Ovary (tissue), 9 donors: ENCODE data around the gene PRPS1. TPM values are rescaled to one million over a fixed set of nuclear protein-coding genes. Genes with fewer than 3 reads are reported as not detected.

Experiments used
- DNase-seq, 5 donors: peaks; one replicate each; pipeline ENCODE4 v3.0.0-alpha.2; 2019 to 2020
- H3K27ac ChIP-seq, 2 donors: fragments of 200-600 bp; one replicate each; pipeline versions ENCODE4 v1.5.1 to v1.8.0; 2019 to 2022
- H3K27me3 ChIP-seq: fragments of 200-600 bp; one replicate; pipeline ENCODE4 v1.8.0; 2022
- H3K36me3 ChIP-seq: fragments of 200-600 bp; sonication (generic); one replicate; pipeline ENCODE4 v1.5.1; 2019
- H3K4me1 ChIP-seq: one replicate; pipeline ENCODE4 v1.8.1; 2013; ENCODE audit warnings: mild to moderate bottlenecking, moderate library complexity; ENCODE audit not compliant: insufficient read depth
- H3K4me3 ChIP-seq: fragments of 200-600 bp; sonication (generic); one replicate; pipeline ENCODE4 v1.5.1; 2017
- H3K9me3 ChIP-seq, 2 donors: fragments of 200-600 bp in 1 of 2; sonication (generic) in 1 of 2; one replicate each; pipeline versions ENCODE4 v1.5.1 to v1.8.1; 2013 to 2019; ENCODE audit warnings: mild to moderate bottlenecking in 1 of 2, moderate library complexity in 1 of 2
- EP300 ChIP-seq: sonication (generic); formaldehyde crosslinking; IDR thresholded peaks from one replicate; pipeline ENCODE4 v1.6.1; 2017; ENCODE audit warnings: antibody characterized with exemption
- POLR2A ChIP-seq: fragments of 450-650 bp; IDR thresholded peaks from one replicate; pipeline ENCODE4 v1.6.1; 2017; ENCODE audit warnings: antibody characterized with exemption, mild to moderate bottlenecking, moderate library complexity
- WGBS, 3 donors: extraction: QIAGEN DNeasy Blood & Tissue Kit in 1 of 3; methylation state at CpG; one replicate each; pipeline versions ENCODE4 v1.1.5 to v1.1.7; 2013 to 2017; 5-methylcytosine and 5-hydroxymethylcytosine counted together
- intact Hi-C, 4 donors: fragments of 100-400 bp; cut with DNase I; formaldehyde crosslinking; loops; one replicate each; pipeline versions ENCODE4 v1.11.0 to v1.15.1; 2022 to 2023
- polyA plus RNA-seq, 2 donors: library from polyadenylated mRNA; stranded (reverse); fragments of 200-250 nt in 1 of 2; fragments of 350-450 nt in 1 of 2; fragmentation: Illumina TruSeq in 1 of 2; extraction: RNeasy Lipid Tissue Mini Kit (QIAGEN cat#74804) in 1 of 2; gene quantifications; one replicate each; pipeline ENCODE4 v1.2.3, GENCODE V29; 2013 to 2014
- total RNA-seq, 7 donors: library from RNA; depleted of rRNA in 2 of 7; stranded (reverse); fragments of >200 nt in 2 of 7; fragmentation: NEBNext Ultra II Directional in 3 of 7; extraction: Animal tissue kit (Norgen Biotek cat#: 25700) in 3 of 7; gene quantifications; one replicate each; pipeline versions ENCODE4 v1.1.0 to v1.2.4, GENCODE V29; 2016 to 2023
- TF ChIP-seq, protein P1 (sequence below), 3 donors: fragments of 450-650 bp in 2 of 3; fragments of 200-600 bp in 1 of 3; IDR thresholded peaks; one replicate each; pipeline versions ENCODE4 v1.5.1 to v1.8.0; 2016 to 2022; ENCODE audit warnings: antibody characterized with exemption in 3 of 3, mild to moderate bottlenecking in 1 of 3
- donor health status: DM: no; HTN: no; CAD: no; lungs with moderate emphysema.
- donor health status: DM: no; HTN: no; CAD: no.
- donor health status: Bipolar disorder and iron deficiency.
- donor health status: DM: yes; HTN: yes; CAD: no.
- donor health status: DM: no; HTN: no; CAD: no.
- donor health status: DM: yes; HTN: yes; CAD: no.

PRPS1 gene
- total and polyA plus RNA-seq, 9 donors: 19.6 to 72.3 (median 32.8) TPM

DNA sequence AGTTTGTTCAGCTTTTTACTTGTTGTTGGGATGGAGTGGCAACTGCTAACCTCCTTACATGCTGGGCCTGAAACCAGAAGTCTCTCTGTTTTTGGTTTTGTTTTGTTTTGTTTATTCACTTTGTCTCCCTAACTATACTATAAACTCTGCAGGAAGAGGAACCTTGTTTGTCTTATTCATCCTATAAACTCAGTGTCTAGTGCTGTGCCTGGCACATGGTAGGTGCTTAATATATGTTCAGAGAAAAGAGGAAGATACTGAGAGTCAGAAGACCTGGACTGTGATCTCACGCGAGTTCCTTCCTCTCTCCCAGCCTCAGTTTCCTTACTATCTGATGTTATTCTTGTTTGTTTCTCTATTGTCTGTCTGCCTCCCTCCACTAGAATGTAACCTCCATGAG, 71.3 kb downstream of the PRPS1 start:
- DNase-seq: peak in 1 of 5 donors; percentile 1
- peak overlapping the region in 1 of 2 donors; percentile 46 for H3K27ac ChIP-seq
- no peaks in the 10 kb centered on the region for H3K9me3 ChIP-seq
- H3K4me3 ChIP-seq: no peak overlapping the region
- H3K36me3 ChIP-seq: no peaks in the 10 kb centered on the region
- peaks cover 7% of the 10 kb centered on the region for H3K4me1 ChIP-seq
- intact Hi-C loops: no loop called here
- H3K27me3 ChIP-seq: no peaks in the 10 kb centered on the region
- WGBS, 3 donors: 82 to 95% (median 87%) methylated on average over 2 of the region's 2 CpGs
- TF ChIP-seq, protein P1, sequence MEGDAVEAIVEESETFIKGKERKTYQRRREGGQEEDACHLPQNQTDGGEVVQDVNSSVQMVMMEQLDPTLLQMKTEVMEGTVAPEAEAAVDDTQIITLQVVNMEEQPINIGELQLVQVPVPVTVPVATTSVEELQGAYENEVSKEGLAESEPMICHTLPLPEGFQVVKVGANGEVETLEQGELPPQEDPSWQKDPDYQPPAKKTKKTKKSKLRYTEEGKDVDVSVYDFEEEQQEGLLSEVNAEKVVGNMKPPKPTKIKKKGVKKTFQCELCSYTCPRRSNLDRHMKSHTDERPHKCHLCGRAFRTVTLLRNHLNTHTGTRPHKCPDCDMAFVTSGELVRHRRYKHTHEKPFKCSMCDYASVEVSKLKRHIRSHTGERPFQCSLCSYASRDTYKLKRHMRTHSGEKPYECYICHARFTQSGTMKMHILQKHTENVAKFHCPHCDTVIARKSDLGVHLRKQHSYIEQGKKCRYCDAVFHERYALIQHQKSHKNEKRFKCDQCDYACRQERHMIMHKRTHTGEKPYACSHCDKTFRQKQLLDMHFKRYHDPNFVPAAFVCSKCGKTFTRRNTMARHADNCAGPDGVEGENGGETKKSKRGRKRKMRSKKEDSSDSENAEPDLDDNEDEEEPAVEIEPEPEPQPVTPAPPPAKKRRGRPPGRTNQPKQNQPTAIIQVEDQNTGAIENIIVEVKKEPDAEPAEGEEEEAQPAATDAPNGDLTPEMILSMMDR (IDR thresholded peaks at IDR 0.05): no peak
- TF ChIP-seq POLR2A (no peak), EP300 (no peak)

- intact Hi-C loops: no loop called here
- DNase-seq: peak in 1 of 5 donors; percentile 70
- Histone ChIP-seq H3K4me1 (peaks cover 7% of the 10 kb centered on the region), H3K9me3 (no peaks in the 10 kb centered on the region), H3K27ac (peak overlapping the region in 1 of 2 donors; percentile 46), H3K4me3 (no peak overlapping the region), H3K36me3 (no peaks in the 10 kb centered on the region), H3K27me3 (no peaks in the 10 kb centered on the region)
- TF ChIP-seq EP300 (peak; percentile 57), POLR2A (no peak)
- TF ChIP-seq, protein P1 (IDR thresholded peaks at IDR 0.05): no peak
- WGBS, 3 donors: 15 to 18% (median 17%) methylated on average over 4 of the region's 4 CpGs
Measured at GRCh38 chrX:107700317-107700774, 72.0 kb downstream of the PRPS1 start.

Other genes starting within 250 kb of the PRPS1 start
- 1 to 10 TPM in 4 of 7 donors, under 1 TPM in 3; 0.70 to 8.2 (median 4.1) TPM for gene FRMPD3, start 178.9 kb upstream of the PRPS1 start, total RNA-seq
- gene FRMPD3, start 178.9 kb upstream of the PRPS1 start, polyA plus RNA-seq: 1 to 10 TPM; 1.3 to 1.8 TPM
- 100 to 1,000 TPM in 6 of 7 donors, 10 to 100 TPM in 1; 91.5 to 645 (median 365) TPM for gene TSC22D3, start 147.3 kb downstream of the PRPS1 start, total RNA-seq
- 100 to 1,000 TPM; 221 to 241 TPM for gene TSC22D3, start 147.3 kb downstream of the PRPS1 start, polyA plus RNA-seq
- 1 to 10 TPM in 2 of 7 donors, under 1 TPM in 4, not detected in 1; 0.28 to 1.6 (median 0.72) TPM for gene NCBP2L, start 149.2 kb downstream of the PRPS1 start, total RNA-seq
- gene NCBP2L, start 149.2 kb downstream of the PRPS1 start, polyA plus RNA-seq: under 1 TPM; 0.20 to 0.35 TPM
- gene MID2, start 197.4 kb downstream of the PRPS1 start, total RNA-seq: 10 to 100 TPM; 15.9 to 29.6 (median 24.0) TPM
- gene MID2, start 197.4 kb downstream of the PRPS1 start, polyA plus RNA-seq: 10 to 100 TPM in 1 of 2 donors, 1 to 10 TPM in 1; 4.3 to 19.8 TPM